Kidney glomerular epithelial cell (primary cell): Measurements from ENCODE around the gene KRTAP4-16.
"Not testable (repeated sequence)": the region's sequence is repeated elsewhere in the genome, so short reads cannot be mapped to it uniquely, and the experiment has no call there.

Experiments used
- DNase-seq: peaks from one replicate; lab custom pipeline; 2025; lab: John Stamatoyannopoulos, UW

Gene KRTAP4-16

DNA sequence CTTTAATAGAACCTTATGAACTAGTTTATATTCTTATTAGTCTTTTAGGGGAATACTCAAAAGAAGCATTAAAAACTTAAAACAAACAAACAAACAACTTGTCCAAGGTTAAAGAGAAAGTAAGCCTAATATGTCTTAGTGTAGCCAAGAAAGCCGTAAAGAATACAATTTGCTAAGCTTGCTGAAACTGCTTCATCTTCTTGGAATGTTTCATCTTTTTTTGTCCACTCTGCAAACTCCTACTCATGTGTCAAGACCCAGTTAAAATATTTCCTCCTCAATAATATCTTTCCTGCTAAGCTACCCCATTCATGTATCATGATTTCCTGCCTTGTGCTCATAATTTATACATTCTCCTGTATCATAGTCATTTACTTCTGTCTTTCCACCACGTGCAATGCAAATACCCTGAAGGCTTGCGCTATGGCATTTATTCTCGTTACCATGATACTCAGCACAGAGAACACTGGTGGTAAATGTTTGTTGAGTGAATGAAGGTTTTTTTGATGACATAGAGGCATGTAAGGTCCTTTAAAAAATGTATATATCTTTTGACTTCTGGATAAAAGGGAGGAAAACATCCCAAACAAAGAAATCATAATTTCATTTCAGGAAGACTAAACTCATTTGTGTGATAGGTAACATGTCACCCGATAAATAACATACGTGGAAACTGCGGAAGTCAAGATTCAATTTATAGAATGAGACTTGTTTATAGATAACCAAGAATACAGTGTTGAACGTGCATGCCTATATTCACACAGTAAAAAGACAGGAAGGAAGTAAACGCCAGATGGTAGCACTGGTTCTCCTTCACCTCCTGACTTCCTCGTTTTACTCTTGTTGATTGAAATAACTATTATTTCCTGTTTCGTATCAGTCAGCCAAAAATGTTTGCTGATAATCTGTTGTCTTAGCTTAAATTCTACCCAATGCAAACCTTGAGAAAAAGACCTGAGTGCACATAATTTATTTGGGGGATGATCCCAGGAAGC lies 18.0 kb upstream of the KRTAP4-16 start:
- DNase-seq, result not testable (repeated sequence)

DNA sequence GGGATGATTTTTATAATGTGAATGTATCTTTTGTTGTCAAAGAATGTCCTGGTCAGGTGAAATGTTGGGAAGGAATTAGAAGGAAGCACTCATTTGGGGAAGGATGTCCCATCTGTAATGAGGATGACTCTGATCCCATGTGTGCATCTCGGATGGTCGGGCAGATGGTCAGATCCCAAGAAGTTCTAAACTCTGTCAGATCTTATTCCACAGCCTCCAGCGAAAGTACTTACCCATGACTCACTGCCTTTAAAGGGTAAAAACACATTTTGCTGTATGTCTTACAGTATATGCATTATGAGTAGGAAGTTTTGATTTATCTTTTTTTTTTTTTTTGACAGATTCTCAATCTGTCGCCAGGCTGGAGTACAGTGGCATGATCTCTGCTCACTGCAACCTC lies 16.7 kb upstream of the KRTAP4-16 start:
- DNase-seq, result no peak

DNA sequence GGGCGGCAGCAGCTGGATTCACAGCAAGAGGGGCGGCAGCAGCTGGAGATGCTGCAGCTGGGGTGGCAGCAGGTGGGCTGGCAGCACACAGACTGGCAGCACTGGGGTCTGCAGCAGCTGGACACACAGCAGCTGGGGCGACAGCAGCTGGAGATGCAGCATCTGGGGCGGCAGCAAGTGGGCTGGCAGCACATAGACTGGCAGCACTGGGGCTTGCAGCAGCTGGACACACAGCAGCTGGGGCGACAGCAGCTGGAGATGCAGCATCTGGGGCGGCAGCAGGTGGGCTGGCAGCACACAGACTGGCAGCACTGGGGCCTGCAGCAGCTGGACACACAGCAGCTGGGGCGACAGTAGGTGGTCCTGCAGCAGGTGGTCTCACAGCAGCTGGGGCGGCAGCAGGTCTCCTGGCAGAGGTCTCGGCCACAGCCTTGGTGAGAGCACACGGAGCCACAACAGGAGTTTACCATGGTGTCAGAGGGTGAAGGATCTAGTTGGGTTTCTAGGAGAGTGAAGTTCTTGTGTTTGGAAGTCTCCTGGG lies 15.9 kb upstream of the KRTAP4-16 start, which contains the start of gene KRTAP4-11:
TSS of gene KRTAP4-11 (minus strand) at position 528 of the 541 bp plus-strand sequence. CDS start at position 470, 58 bp downstream.
- DNase-seq, result not testable (repeated sequence)

- DNase-seq, result no peak
These were observed 14.3 kb upstream of the KRTAP4-16 start for GRCh38 chr17:41116297-41116696.

DNA sequence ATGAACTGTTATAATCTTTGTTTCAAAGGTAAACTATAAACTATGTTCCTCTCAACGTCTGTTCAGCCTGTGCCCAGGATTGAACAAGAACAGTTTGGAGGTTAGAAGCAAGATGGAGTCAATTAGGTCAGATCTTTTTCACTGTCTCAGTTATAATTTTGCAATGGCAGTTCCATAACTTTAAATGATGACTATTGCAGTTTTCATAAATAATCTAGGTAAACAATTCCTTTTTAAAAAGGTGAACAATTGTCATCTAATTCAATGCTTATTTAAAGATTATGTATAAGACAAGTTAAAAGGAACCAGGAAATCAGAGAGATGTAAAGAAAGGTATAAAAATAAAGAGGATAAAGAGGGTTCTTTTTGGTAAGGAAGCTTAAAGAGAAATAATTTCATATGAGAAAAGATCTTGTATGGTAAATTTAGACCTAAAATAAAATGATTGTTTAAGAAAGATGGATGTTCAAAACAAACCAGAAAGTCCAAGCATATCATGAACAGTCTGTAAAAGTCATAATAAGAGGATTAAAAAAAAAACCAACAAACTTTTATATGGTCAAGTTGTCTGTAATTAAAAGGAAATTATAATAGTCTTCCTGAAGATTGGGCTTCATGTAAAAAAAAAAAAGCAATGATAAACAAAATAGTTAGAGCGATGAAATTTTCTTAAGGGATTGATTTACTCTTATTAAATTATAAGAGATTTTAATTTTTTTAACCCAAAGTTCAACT lies 9.3 kb upstream of the KRTAP4-16 start:
- DNase-seq, result no peak

GRCh38 chr17:41108728-41109386 lies 6.8 kb upstream of the KRTAP4-16 start:
- not testable (repeated sequence) for DNase-seq

GRCh38 chr17:41107941-41108450 lies 6.0 kb upstream of the KRTAP4-16 start:
- DNase-seq, result no peak

- DNase-seq, result not testable (repeated sequence)
These were observed 3.3 kb upstream of the KRTAP4-16 start, which contains the start of gene KRTAP4-9 for GRCh38 chr17:41105347-41105746. KRTAP4-9 (plus strand) TSS chr17:41105389; CDS start chr17:41105389, 0 bp downstream.

DNA sequence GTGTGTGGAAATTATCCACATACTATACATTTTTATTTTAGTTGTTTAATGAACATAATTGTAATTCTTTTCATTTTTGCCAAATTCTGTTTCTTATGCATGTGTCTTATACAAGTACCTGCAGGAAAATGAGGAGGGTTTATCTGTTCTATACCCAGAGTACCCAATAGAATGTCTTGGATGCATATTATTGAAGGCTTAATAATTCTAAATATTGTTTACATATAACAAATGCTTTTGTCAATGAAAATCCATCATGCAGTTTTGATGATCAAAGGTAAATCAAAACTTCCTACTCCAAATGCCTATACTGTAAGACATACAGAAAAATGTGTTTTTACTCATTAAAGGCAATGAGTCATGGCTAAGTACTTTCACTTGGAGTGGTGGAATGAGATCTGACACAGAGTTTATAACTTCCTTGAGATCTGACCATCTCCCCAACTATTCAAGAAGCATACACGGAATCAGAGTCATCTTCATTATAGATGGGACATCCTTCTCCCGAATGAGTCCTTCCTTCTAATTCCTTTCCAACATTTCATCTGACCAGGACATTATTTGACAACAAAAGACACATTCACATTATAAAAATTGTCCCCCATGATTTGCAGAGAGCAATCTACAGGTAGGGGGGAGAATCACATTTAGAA lies 2.5 kb upstream of the KRTAP4-16 start:
- DNase-seq, result peak; percentile 53

DNA sequence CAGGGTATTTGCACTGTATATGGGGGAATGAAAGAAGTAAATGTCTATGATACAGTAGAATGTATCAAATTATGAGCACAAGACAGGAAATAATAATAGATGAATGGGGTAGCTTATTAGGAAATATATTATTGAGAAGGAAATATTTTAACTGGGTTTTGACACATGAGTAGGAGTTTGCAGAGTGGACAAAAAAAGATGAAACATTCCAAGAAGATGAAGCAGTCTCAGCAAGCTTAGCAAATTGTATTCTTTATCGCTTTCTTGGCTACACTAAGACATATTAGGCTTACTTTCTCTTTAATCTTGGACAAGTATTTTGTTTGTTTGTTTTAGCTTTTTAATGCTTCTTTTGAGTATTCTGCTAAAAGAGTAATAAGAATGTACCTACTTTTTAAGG lies 1.9 kb upstream of the KRTAP4-16 start:
- no peak for DNase-seq

- DNase-seq, result not testable (repeated sequence)
These were observed 2.1 kb downstream of the KRTAP4-16 start for GRCh38 chr17:41099682-41100480.

GRCh38 chr17:41098481-41098880 lies 3.5 kb downstream of the KRTAP4-16 start:
- DNase-seq, result no peak

- DNase-seq, result no peak
These were observed 4.0 kb downstream of the KRTAP4-16 start, which contains the start of gene KRTAP4-8 for GRCh38 chr17:41098042-41098441. KRTAP4-8 (minus strand) TSS chr17:41098142; CDS start chr17:41098084, 58 bp downstream.

- no peak for DNase-seq
These were observed 6.0 kb downstream of the KRTAP4-16 start for GRCh38 chr17:41096055-41096454.

- not testable (repeated sequence) for DNase-seq
These were observed 13.2 kb downstream of the KRTAP4-16 start for GRCh38 chr17:41088760-41089352.

DNA sequence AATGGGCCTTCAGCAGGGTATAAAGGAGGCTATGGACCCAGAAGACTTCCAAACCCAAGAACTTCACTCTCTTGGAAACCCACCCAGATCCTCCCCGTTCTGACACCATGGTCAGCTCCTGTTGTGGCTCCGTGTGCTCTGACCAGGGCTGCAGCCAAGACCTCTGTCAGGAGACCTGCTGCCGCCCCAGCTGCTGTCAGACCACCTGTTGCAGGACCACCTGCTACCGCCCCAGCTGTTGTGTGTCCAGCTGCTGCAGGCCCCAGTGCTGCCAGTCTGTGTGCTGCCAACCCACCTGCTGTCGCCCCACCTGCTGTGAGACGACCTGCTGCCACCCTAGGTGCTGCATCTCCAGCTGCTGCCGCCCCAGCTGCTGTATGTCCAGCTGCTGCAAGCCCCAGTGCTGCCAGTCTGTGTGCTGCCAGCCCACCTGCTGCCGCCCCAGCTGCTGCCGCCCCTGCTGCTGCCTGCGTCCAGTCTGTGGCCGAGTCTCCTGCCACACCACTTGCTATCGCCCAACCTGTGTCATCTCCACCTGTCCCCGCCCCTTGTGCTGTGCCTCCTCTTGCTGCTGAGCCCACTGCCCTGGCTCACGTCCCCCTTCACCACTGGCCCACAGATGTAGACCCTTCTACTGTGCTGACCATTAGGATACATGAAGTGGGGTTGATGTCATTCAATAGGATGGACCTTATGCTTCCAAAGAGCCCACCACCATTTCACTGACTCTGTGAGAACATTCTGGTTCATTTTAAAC lies 17.7 kb downstream of the KRTAP4-16 start, which contains the start of gene KRTAP4-7:
TSS of gene KRTAP4-7 (plus strand) at position 51 of the 757 bp plus-strand sequence. CDS start at position 108, 57 bp downstream.
- not testable (repeated sequence) for DNase-seq

DNA sequence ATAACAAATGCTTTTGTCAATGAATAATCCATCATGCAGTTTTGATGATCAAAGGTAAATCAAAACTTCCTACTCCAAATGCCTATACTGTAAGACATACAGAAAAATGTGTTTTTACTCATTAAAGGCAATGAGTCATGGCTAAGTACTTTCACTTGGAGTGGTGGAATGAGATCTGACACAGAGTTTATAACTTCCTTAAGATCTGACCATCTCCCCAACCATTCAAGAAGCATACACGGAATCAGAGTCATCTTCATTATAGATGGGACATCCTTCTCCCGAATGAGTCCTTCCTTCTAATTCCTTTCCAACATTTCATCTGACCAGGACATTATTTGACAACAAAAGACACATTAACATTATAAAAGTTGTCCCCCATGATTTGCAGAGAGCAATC lies 18.6 kb downstream of the KRTAP4-16 start:
- DNase-seq, result not testable (repeated sequence)

DNA sequence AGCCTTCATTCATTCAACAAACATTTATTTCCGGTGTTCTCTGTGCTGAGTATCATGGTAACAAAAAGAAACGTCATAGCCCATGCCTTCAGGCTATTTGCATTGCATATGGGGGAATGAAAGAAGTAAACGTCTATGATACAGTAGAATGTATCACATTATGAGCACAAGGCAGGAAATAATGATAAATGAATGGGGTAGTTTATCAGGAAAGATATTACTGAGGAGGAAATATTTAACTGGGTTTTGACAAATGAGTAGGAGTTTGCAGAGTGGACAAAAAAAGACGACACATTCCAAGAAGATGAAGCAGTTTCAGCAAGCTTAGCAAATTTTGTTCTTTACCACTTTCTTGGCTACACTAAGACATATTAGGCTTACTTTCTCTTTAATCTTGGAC lies 19.4 kb downstream of the KRTAP4-16 start:
- no peak for DNase-seq

GRCh38 chr17:41076788-41077187 lies 25.2 kb downstream of the KRTAP4-16 start:
- no peak for DNase-seq
